Renal cortical epithelial cell (primary cell): Measurements from ENCODE around the gene MYL6B. TPM values are rescaled to one million over a fixed set of nuclear protein-coding genes. Genes with fewer than 3 reads are reported as not detected.

ENCODE experiments used
- total RNA-seq: library from RNA; depleted of rRNA; stranded (reverse); fragments of >200 nt; gene quantifications from 2 replicates; pipeline ENCODE4 v1.2.3, GENCODE V29; 2014

The MYL6B gene
- total RNA-seq, 1 donor from 2014 or later: 57.8 TPM

Other genes starting within 250 kb of the MYL6B start
- gene PYM1, start 224.7 kb upstream of the MYL6B start, total RNA-seq: 30.0 and 38.7 TPM in 2 replicates
- 92.2 and 105 TPM in 2 replicates for gene DGKA, start 221.4 kb upstream of the MYL6B start, total RNA-seq
- gene PMEL, start 186.5 kb upstream of the MYL6B start, total RNA-seq: 1.6 and 1.9 TPM in 2 replicates
- gene CDK2, start 185.8 kb upstream of the MYL6B start, total RNA-seq: 12.9 and 29.0 TPM in 2 replicates
- gene RAB5B, start 178.5 kb upstream of the MYL6B start, total RNA-seq: 92.9 and 119 TPM in 2 replicates
- 9.6 and 17.2 TPM in 2 replicates for gene SUOX, start 155.3 kb upstream of the MYL6B start, total RNA-seq
- 1.9 and 3.7 TPM in 2 replicates for gene IKZF4, start 131.5 kb upstream of the MYL6B start, total RNA-seq
- 119 and 710 TPM in 2 replicates for gene RPS26, start 110.7 kb upstream of the MYL6B start, total RNA-seq
- gene ERBB3, start 72.4 kb upstream of the MYL6B start, total RNA-seq: 5.1 and 19.4 TPM in 2 replicates
- 148 and 159 TPM in 2 replicates for gene PA2G4, start 48.0 kb upstream of the MYL6B start, total RNA-seq
- gene RPL41, start 36.0 kb upstream of the MYL6B start, total RNA-seq: 1,963 and 2,452 TPM in 2 replicates
- gene ZC3H10, start 34.3 kb upstream of the MYL6B start, total RNA-seq: 3.6 and 3.7 TPM in 2 replicates
- 347 and 558 TPM in 2 replicates for gene ESYT1, start 24.3 kb upstream of the MYL6B start, total RNA-seq
- 2,255 and 3,927 TPM in 2 replicates for gene MYL6, start 5.8 kb downstream of the MYL6B start, total RNA-seq
- gene SMARCC2, start 36.9 kb downstream of the MYL6B start, total RNA-seq: 17.4 and 61.2 TPM in 2 replicates
- 84.4 and 140 TPM in 2 replicates for gene RNF41, start 69.3 kb downstream of the MYL6B start, total RNA-seq
- gene NABP2, start 71.8 kb downstream of the MYL6B start, total RNA-seq: 17.8 and 20.8 TPM in 2 replicates
- 0.20 TPM in 1 of 2 replicates, not detected in the other for gene SLC39A5, start 77.5 kb downstream of the MYL6B start, total RNA-seq
- 27.8 and 76.4 TPM in 2 replicates for gene ANKRD52, start 105.8 kb downstream of the MYL6B start, total RNA-seq
- gene COQ10A, start 114.4 kb downstream of the MYL6B start, total RNA-seq: 7.5 and 11.2 TPM in 2 replicates
- gene CS, start 147.7 kb downstream of the MYL6B start, total RNA-seq: 141 and 259 TPM in 2 replicates
- 91.2 and 137 TPM in 2 replicates for gene CNPY2, start 163.4 kb downstream of the MYL6B start, total RNA-seq
- 5.6 and 22.7 TPM in 2 replicates for gene PAN2, start 181.4 kb downstream of the MYL6B start, total RNA-seq
- 1.7 and 25.2 TPM in 2 replicates for gene IL23A, start 186.3 kb downstream of the MYL6B start, total RNA-seq
- 141 and 200 TPM in 2 replicates for gene STAT2, start 207.5 kb downstream of the MYL6B start, total RNA-seq
- gene APOF, start 210.3 kb downstream of the MYL6B start, total RNA-seq: not detected in 2 replicates